ENCODE measurements around the gene RGS1.

Gene RGS1, protein sequence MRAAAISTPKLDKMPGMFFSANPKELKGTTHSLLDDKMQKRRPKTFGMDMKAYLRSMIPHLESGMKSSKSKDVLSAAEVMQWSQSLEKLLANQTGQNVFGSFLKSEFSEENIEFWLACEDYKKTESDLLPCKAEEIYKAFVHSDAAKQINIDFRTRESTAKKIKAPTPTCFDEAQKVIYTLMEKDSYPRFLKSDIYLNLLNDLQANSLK
- total RNA-seq, result 22.8 to 199 (median 86.1) reads per million in 3 experiments

DNA sequence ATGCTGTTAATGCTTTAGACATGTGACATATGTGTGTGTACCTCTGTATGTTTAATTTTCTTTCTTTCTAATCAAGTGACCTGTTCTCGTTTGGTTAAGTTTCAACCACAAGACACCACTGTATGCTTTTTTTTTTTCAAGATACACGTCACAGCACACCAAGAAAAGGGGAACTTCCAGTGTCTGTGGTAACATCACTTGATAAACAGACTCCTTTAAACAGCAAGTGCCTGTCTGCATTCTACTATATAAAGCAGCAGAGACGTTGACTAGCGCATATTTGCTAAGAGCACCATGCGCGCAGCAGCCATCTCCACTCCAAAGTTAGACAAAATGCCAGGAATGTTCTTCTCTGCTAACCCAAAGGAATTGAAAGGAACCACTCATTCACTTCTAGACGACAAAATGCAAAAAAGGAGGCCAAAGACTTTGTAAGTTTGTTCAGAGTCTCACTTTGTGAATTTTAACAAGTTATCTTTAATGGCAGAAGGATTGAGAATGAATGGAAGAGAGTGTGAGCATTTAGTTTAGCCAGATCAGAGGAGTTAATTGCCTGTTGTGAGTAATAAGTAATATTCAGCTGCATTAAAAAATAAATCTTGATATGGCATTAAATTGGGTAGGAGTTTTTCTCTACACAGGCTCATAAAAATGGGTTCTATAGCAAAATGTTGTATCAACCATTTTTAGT is at the start of gene RGS1:
TSS of gene RGS1 (plus strand) at position 275 of the 691 bp plus-strand sequence. CDS start at position 295, 20 bp downstream.
- DNase-seq, result peak; percentile 88

DNA sequence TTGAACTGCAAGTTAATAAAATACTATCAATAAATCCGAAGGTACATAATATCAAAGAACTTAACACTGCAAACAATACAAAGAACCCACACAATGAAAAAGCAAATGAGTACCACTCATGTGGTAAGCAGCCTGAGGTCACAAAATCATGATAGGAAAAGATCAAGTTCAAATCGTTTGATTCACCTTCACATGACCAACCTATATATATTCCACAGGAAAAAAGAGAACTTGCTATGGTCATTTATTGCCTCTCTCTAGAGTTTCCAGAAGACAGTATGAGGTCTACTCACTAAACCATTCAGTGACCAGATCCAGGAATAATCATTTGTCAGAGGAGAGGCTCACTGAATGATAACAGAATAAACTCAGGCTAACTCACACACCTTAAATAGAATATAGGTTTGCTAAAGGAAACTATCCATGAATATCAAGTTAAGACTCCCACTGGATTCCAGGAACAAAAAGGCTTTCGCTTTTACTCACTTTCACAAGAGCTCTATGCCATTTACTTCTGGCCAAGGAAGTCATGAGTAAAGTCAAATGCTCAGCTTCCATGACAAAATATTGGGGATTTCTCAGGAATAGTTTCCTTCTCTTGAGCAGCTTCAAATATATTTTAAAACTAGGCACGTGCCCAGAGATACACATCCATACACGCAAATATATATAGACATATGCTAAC is 48.3 kb upstream of the RGS1 start:
- DNase-seq, result no peak

DNA sequence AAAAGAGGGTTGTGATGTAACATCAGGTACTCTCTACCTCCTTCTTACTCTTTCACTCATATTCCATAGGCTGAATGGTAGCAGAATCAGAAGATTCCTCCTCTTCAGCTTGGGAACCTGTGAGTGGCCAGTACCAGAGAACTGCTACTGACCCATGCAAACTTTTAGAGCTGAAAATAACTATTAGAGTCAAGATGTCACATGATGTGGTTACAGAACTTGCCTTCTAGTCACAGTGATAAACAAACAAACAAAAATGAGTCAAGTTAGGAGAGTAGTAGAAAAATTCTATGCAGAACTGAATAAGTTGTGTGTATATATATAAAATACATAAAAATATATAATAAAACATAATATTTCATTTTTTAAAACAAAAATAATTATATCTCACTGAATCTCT is 47.6 kb upstream of the RGS1 start:
- DNase-seq, result no peak

DNA sequence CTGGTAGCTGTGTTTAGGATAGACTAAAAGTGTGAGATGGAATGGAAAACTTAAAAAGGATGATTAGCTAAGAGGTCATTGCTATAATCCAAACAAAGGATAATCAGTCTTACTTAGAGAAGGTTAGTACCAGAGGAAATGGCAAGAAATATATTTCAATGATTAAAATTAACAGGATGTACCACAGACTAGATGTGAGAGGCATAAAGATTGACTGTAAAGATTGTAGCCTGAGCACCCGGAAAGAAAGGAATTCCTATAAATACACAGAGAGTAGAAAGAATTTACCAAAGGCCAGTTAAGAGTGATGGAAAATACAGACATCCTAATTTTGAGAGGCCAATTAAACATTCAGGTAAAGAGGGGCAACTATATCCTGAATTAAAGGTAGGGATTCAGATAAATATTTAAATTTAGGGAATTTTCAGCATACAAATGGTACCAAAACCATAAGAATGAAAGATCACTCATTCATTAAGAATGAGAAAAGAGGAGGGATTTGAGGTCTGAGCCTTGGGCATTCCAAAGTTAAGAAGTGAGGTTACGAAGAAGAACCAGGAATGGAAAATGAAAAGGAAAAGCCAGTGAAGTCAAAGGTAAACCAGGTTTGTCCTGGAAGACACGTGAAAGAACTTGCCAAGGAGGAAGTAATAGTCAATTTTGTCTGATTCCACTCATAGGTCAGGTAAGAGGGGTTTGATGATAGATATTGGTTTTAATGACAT is 46.4 kb upstream of the RGS1 start:
- DNase-seq, result no peak

DNA sequence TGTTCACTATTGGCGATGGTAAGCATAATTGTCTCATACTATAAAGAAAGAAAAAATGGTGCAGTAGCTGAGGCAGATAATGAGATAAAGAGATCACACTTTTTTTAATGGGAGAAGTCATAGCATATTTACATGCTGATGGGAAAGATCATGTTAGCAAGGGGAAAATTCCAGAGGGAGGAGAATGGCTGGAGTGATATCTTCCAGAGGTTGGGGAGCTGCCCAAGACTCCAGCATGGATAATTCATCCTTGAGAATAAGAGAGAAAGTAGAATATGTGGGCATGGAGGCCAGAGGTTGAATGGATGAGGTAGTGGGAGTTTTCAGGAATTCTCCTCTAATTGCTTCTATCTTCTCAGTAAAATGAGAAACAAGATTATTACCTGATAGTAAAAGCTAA is 45.8 kb upstream of the RGS1 start:
- no peak for DNase-seq

DNA sequence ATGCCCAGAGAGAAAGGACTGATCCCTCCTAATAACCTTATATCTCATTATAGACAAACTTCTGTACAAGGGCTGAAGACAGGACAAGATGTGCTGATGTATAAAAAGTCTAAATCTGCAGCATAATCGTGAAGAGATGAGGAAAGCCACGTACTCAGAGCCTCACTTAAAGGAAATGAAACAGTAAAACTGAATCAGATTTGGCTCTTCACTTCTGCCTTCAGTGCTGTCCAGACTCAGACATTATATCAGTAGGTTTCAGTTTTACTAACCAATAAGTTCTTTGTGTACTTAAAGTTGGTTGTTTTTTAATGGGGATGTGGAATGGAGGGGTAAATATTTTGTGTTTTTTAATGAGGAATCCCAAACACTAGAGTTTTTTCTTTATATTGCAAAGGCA is 45.3 kb upstream of the RGS1 start:
- no peak for DNase-seq

DNA sequence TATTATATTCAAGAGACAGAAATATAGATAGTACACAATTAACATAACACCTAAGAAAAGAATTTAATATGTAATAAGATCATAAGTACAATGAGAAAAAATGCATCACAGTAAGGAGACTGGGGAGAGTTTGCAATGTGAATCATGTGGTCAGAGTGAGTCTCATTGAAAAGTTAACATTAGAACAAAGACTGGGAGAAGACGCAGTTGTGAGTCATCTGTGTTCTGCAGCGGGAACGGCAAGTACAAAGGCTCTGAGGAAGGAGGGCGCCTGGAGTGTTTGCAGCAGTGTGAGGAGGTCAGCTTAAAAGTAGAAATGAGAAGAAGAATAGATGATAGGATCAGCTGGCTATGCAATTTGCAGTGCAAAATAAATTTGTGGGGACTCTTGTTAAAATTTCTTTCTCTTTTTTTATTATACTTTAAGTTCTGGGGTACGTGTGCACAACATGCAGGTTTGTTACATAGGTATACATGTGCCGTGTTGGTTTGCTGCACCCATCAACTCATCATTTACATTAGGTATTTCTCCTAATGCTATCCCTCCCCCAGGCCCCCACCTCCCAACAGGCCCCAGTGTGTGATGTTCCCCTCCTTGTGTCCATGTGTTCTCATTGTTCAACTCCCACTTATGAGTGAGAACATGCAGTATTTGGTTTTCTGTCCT is 44.4 kb upstream of the RGS1 start:
- peak; percentile 21 for DNase-seq

DNA sequence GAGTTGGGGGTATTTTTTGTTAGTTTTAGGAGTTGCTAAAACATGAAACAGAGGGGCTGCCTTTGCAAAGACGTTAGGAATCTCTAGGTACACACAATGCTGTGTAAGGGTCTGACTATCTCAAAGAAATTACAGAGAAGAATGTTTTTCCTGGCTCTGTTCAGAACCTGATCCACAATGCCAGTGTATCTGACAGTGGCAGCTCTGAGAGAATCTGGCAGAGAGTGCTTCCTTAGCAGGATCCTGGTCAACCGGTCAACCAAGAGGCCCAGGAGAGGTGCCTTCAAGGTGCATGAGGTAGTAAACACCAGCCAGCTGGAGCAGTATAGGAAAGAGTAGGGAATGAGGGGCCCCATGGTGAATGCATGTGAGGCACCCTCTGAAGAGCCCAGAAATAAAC is 40.9 kb upstream of the RGS1 start:
- DNase-seq, result no peak

DNA sequence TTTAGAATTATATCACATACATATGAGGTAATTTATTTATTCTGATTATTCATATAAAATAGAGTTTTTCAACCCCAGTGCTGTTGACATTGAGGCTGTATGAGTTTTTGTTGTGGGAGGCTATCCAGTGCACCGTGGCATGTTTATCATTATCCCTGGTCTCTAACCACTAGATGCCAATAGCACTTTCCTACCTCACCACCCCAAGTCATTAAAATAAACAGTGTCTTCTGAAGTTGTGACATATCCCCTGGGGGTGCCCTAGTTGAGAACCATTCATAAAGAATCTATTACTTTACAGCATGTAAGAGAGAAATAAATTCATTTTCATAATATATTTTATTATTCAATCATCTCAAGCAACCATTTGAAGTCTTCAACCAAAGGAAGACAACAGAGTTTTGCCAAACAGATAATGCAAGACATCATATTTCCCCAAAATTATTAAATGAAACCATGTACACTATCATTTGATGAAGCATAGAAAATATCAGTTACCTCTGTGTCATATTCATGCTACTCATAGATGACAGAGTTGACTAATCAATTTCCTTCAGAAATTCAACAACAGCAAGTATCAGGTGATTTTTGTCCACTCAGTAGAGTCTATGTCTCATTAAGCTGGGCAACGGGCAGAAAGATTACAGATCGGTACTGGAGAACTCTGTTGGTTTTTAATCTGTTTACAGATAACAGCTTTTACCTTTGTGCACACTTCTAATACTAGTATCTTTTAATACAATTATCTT is 39.5 kb upstream of the RGS1 start:
- no peak for DNase-seq

DNA sequence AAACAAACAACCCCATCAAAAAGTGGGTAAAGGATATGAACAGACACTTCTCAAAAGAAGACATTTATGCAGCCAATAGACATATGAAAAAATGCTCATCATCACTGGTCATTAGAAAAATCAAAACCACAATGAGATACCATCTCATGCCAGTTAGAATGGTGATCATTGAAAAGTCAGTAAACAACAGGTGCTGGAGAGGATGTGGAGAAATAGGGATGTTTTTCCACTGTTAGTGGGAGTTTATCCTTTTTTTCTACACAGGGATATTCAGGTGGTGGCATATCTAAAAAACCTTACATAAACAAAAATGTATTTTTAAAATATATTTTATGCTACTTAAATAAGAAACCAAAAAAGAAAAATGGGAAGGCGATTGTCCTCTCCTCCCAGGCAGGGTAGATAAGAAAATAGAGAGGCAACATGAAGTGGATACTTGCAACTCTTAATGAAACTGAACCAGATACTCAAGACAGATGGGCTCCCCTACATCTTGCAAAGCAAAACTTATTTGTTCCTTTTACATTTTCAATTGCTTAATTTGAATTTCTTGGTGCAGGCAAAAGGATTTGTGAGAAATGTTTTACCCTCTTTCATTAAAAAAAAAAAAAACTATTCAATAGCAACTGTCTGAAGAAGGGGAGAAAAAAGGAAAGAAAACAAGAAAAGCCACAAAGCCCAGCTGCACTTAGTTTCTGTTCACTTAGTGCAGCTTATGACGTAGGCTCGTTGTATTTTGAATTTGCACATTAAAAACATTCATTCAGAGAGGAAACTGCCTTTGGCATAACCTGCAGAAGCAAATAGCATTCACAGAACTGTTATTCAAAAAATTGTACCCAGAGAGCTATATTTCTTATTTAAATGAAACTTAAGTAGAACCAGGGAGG is 36.9 kb upstream of the RGS1 start:
- peak; percentile 72 for DNase-seq

DNA sequence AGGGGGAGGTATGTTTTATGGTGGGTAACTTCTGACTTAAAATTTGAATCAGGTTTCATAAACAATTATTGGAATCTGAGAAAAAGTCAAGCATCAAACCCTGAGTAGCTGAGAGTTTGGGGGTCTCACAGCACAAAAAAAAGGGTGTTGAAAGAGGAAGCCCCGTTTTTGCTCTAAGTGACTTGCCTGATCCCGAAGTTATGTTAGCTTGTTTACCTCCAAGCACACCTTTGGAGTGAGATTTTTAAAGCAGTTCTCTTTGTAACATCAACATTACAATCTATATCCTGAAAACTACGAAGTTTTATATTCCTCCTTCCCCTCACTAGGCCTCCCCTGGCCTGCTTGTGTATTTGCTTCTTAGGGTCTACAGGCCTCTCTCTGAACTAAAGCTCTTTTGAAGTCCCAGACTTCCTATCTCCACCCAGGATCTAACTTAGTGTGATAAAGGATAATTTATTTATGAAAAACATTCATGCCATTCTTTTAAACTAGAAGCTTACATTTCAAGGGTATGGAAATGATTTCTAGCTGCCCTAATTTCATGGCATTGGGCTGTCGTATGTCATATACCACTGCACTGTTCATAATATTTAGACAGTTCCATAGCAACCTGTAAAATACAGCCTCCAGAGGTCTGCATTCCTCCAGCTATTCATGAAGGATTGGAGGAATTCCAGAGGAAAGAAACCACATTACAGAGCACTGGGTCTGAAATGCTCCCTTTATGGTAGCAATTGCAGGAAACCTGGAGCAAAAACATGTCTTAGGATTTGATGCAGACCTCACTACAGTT is 36.1 kb upstream of the RGS1 start:
- DNase-seq, result no peak

DNA sequence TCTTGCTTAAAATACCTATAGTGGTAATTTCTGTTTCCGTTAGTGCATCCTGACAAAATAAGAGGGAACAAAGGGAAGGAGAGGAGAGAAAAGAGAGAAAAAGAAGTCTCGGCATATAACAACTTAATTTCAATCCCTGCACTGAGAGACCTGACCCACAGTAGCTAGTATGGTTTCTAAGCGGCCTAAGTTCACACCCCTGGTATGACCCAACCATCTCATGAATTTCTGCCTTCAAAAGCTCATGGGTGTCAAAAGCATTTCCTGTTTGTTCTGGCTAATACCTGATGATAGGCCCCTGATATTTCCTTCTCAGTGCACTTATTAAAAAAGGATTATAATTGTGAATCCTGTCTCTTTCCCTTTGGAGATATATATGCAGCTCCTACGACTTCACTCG is 32.1 kb upstream of the RGS1 start:
- no peak for DNase-seq

DNA sequence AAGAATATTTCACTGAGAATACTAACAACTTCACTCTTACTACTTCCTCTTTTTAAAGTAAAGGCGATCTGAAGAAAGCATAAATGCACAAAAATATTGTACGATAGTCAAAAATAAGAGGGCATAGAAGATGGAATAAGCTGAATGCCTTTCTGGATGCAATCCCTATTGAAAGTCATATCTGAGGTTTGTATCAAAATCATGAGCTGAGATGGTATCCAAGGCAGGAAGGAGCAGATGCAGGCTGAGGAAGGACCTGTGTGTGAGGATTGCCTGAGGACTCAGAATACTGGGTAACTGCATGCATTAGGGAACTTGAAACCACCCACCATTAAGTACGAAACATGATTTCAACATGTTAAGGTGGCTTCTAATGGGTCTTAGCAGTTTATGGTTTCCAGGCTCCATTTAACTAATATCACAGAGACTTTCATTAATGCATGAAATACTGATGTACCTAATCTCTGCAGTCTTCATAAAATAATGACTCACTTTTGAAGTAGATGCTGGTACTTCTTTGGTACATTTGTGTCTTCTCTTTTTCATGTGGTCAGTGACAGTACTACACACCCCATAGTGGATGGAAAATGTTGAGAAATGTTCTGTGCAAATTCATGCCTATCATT is 29.6 kb upstream of the RGS1 start:
- no peak for DNase-seq

DNA sequence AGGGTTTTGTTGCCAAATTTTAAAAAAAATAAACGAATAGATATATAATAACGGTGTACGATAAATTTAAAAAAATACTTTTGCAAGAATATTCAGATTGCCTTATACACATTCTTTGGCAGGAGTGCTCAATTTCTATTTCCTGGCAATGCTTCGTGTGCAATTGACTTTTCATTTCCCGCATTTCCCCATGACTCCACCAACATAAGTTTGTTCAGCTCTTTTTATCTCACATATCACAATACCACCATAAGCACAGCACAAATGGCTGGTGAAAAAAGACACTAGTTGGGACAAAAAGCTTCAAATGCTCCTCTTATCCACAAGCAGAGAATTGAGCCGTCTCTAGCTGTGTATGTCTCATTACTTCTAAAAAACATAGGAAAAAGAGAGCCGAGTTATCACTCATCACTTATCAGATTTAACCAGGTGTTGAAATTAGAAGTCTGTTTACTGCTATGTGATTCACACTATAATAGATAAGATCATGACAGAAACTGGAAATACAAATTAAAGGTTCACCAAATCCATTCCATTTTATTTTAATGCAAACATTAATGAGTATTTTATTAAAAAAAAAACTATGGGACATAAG is 28.9 kb upstream of the RGS1 start:
- no peak for DNase-seq

DNA sequence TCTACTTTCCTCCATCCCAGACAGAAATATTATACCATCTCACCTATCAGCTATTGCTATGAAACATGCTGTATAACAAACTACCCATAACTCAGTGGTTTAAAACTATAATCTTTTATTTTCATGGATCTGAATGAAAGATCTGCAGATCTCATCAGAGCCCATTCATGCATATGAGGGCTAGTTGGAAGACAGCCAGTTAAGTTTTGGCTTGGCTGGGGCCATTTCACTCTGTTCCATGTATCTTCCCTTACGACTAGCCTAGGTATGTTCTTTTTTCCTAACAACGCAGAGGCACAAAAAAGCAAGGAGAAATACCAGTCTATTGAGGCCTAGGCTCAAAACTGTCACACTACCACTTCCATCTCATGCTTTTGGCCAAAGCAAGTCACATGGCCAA is 28.1 kb upstream of the RGS1 start:
- DNase-seq, result no peak

DNA sequence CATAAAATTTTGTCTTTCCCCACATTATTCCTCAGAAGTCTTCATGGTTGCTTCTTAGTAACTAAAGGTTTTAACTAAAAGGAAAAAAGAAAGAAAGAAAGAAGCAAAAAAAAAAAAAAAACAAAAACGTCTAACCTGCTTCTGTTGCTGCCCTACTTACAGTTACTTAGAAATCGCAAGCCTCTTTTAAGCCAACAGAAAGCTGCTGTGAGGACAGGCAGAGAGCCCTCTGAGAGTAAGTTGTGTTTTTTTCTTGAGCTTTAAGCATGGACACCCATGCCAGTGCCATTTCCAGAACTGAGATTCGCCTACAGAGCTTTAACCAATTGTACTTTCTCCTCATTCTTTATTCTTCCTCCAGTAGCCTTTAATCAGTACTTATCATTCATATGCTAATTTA is 25.6 kb upstream of the RGS1 start:
- DNase-seq, result no peak

DNA sequence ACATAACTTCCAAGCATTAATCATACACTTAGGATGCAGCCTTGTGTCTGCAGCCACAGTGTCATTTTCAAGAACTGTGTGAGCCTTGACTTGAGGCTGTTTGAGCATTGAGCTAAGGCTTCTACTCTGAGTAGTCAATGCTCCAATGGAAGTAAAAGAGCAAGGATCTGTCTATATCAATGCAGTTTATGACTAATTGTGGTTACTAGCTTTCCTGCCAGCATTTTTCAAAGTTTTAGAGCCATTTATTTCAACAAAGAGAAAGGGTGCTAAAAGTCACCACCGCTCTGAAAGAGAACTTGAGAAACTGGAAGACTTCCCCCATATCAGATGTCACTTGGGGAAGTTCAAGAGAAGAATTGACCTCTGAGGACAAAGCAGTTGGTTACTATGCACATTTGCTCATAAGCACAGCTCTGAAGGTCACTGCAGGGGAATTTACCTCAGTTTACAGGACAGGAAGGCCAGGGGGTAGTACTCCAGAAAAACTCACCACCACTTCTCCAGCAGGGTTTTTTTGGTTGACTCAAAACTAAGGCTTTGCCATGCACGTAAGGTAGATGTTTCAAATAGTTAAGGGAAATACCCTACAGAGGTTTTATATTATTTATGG is 24.5 kb upstream of the RGS1 start:
- no peak for DNase-seq

DNA sequence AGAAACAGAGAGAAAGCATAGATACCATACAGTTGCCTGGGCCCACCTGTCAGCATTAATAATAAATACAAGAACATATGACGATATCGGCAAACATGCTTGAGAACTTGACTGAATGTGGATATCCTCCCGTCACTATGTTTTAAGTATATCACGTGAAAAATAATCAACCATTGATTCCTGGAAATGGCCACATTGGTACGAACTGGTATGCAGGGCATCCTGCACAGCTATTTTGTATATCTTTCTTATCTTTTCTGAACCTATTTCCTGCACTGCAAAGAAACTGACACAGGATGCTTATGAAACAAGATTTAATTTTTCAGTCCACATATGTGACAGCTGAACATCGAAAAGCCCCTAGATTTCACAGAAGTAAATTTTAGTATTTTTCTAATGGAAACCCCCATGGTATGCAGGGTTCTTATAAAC is 22.8 kb upstream of the RGS1 start:
- peak; percentile 21 for DNase-seq

DNA sequence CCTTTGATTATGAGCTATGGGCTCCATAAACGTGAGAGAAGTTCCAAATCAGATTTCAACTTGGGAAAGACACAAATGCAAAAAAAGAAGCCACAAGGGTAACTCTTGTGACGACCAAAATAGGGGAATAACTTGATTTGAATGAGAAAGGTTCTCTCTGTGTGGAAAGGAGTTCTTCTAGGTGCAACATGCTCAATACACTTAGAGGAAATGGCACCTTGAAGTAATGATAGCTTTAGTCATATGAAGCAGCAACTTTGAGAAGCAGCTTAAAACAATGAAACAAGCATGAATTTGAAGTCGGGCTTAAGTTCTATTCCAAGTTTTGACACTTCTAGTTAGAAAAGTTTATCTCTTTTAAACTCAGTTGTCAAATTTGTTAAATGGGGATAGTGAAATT is 21.8 kb upstream of the RGS1 start:
- no peak for DNase-seq

Measured in central memory CD4-positive, alpha-beta T cell (primary cell).